ENCODE results near the gene GSE1.

DNA sequence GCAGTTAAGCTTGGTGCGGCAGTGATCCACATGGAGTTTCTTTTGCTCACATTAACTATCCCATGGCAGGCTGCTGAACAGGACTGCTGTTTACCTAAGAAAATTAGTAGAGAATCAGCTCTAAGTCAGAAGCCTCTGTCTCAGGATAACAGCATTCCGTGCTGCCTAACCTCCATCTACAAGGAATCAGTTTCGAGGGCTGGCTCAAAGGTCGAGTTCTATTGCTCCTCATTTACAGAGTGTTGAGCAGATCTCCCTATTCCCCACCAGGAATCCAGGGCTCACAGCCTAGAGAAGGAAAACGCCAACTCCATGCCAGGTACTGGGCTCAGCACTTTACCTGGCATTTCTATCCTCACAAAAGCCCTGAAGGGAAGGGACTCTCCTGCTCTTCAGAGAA, 65.7 kb downstream of the GSE1 start:
- TF ChIP-seq, protein P1, sequence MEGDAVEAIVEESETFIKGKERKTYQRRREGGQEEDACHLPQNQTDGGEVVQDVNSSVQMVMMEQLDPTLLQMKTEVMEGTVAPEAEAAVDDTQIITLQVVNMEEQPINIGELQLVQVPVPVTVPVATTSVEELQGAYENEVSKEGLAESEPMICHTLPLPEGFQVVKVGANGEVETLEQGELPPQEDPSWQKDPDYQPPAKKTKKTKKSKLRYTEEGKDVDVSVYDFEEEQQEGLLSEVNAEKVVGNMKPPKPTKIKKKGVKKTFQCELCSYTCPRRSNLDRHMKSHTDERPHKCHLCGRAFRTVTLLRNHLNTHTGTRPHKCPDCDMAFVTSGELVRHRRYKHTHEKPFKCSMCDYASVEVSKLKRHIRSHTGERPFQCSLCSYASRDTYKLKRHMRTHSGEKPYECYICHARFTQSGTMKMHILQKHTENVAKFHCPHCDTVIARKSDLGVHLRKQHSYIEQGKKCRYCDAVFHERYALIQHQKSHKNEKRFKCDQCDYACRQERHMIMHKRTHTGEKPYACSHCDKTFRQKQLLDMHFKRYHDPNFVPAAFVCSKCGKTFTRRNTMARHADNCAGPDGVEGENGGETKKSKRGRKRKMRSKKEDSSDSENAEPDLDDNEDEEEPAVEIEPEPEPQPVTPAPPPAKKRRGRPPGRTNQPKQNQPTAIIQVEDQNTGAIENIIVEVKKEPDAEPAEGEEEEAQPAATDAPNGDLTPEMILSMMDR (IDR thresholded peaks at IDR 0.05): no peak
- no peak for TF ChIP-seq POLR2AphosphoS5 (IDR thresholded peaks at IDR 0.05)
- TF ChIP-seq POLR2A (IDR thresholded peaks at IDR 0.05): no peak

All from breast epithelium (tissue), 3 donors.